Muscle of back (tissue), 11 donors: ENCODE results near the gene WDR62. TPM values are rescaled to one million over a fixed set of nuclear protein-coding genes. Genes with fewer than 3 reads are reported as not detected.

Experiments
- DNase-seq, 3 donors: peaks; one replicate each; pipeline versions ENCODE4 v3.0.0 to v3.0.0-alpha.2; 2013
- polyA plus RNA-seq, 10 donors: library from polyadenylated mRNA; unstranded; fragments of 120-200 nt; gene quantifications; one replicate each; pipeline ENCODE4 v1.2.1, GENCODE V29; 2013; ENCODE audit not compliant: insufficient read length in 10 of 10

Gene WDR62
- polyA plus RNA-seq, 10 donors: 2.5 to 3.9 (median 3.2) TPM

GRCh38 chr19:36073121-36073876, 18.6 kb downstream of the WDR62 start:
- DNase-seq: no peak

- DNase-seq: no peak
These were observed 24.8 kb downstream of the WDR62 start for GRCh38 chr19:36079389-36079945.

- DNase-seq: no peak
These were observed 26.7 kb downstream of the WDR62 start for GRCh38 chr19:36081385-36081784.

- DNase-seq: no peak
These were observed 27.2 kb downstream of the WDR62 start for GRCh38 chr19:36081894-36082293.

GRCh38 chr19:36082916-36083315, 28.2 kb downstream of the WDR62 start:
- DNase-seq: no peak

GRCh38 chr19:36084231-36085009, 29.7 kb downstream of the WDR62 start:
- DNase-seq: no peak

GRCh38 chr19:36086326-36086725, 31.6 kb downstream of the WDR62 start:
- DNase-seq: no peak

- no peak for DNase-seq
These were observed 35.1 kb downstream of the WDR62 start for GRCh38 chr19:36089847-36090246.

- DNase-seq: no peak
These were observed 36.4 kb downstream of the WDR62 start for GRCh38 chr19:36090910-36091695.

GRCh38 chr19:36092566-36092965, 37.9 kb downstream of the WDR62 start:
- no peak for DNase-seq

GRCh38 chr19:36093146-36093662, 38.5 kb downstream of the WDR62 start:
- DNase-seq: no peak

- DNase-seq: no peak
These were observed 39.0 kb downstream of the WDR62 start for GRCh38 chr19:36093687-36094086.

- no peak for DNase-seq
These were observed 42.3 kb downstream of the WDR62 start for GRCh38 chr19:36097036-36097435.

GRCh38 chr19:36099166-36099785, 44.6 kb downstream of the WDR62 start:
- no peak for DNase-seq

- no peak for DNase-seq
These were observed 45.8 kb downstream of the WDR62 start for GRCh38 chr19:36100476-36100875.

GRCh38 chr19:36101550-36102327, 47.0 kb downstream of the WDR62 start:
- no peak for DNase-seq

- no peak for DNase-seq
These were observed 48.4 kb downstream of the WDR62 start for GRCh38 chr19:36103040-36103626.

GRCh38 chr19:36103842-36104552, 49.3 kb downstream of the WDR62 start:
- no peak for DNase-seq

GRCh38 chr19:36106441-36106840, 51.7 kb downstream of the WDR62 start:
- no peak for DNase-seq
